HepG2 (cell line): ENCODE results near the gene OPRM1.

Experiments
- CHD2 ChIP-seq: IDR thresholded peaks from 2 replicates; pipeline ENCODE4 v1.6.1; 2011; ENCODE audit warnings: low read depth, low read length, improper control_type of control experiment
- KDM4B ChIP-seq: sonication (generic); formaldehyde crosslinking; IDR thresholded peaks from 2 replicates; pipeline ENCODE4 v1.4.0; 2020; ENCODE audit warnings: missing genetic modification reagents
- TF ChIP-seq, protein P1 (sequence below): sonication (generic); formaldehyde crosslinking; IDR thresholded peaks from 2 replicates; pipeline ENCODE4 v1.5.0; 2020; ENCODE audit warnings: mild to moderate bottlenecking, missing genetic modification reagents, moderate library complexity

DNA sequence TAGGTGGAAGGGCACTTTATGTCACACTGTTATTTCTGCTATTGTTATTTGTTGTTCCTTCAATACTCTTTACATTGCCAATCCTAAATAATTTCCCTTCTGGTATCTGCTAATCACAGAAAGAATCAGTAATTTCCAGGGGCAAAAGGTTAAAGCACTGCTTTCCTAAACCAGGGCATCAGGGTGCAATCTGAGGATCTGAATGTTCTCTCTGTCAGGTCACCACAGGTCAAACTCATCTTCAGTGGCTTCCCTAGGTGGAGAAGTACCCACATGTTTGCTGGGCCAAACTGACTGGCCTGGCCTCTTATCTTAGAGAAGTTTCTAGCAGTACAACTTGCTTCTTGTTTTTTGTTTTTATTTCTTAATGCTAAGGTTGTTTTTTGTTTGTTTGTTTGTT lies 118.7 kb downstream of the OPRM1 start:
- TF ChIP-seq KDM4B (CRISPR knock-in tag) (no peak), CHD2 (no peak)
- TF ChIP-seq, protein P1, sequence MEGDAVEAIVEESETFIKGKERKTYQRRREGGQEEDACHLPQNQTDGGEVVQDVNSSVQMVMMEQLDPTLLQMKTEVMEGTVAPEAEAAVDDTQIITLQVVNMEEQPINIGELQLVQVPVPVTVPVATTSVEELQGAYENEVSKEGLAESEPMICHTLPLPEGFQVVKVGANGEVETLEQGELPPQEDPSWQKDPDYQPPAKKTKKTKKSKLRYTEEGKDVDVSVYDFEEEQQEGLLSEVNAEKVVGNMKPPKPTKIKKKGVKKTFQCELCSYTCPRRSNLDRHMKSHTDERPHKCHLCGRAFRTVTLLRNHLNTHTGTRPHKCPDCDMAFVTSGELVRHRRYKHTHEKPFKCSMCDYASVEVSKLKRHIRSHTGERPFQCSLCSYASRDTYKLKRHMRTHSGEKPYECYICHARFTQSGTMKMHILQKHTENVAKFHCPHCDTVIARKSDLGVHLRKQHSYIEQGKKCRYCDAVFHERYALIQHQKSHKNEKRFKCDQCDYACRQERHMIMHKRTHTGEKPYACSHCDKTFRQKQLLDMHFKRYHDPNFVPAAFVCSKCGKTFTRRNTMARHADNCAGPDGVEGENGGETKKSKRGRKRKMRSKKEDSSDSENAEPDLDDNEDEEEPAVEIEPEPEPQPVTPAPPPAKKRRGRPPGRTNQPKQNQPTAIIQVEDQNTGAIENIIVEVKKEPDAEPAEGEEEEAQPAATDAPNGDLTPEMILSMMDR (CRISPR knock-in tag), result no peak
